ENCODE data around the gene BCOR.

DNA sequence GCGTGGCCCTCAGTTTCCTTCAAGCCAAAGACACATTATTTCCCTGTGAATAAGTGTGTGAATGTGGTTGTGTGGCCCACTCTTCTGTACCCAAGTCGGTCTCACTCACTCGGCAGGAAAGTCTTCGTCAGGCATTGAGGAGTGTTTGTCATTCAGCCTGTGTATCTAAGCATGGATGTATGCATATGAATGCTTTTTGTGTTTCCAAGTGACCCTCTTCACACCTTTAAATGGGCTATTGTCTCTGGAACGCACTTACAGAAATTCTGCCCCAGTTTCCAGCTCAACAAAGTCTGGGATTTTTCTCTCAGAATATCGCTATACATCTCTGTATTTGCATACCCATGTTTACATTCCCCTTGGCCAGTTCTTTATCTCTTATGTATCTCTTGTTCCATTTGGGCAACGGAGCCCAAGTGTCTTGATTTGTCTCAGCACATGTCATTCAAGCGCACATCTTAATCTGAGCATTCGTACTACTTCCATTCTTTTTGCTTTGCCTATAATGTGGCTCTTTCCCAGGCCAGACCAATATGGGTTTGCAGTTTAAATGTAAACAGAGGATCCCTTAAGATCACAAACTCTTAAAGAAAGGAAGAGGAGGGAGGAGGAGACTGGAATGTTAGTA is 4.8 kb downstream of the BCOR start:
- no peak for TF ChIP-seq CREB1 (IDR thresholded peaks at IDR 0.05; ENCODE audit: low read depth)
- TF ChIP-seq YY1 (IDR thresholded peaks at IDR 0.05; ENCODE audit: low read depth) = no peak
- TF ChIP-seq RAD21 (IDR thresholded peaks at IDR 0.05; ENCODE audit: low read depth) = no peak
- no peak for TF ChIP-seq TEAD4 (IDR thresholded peaks at IDR 0.05)
- no peak for TF ChIP-seq CEBPB (IDR thresholded peaks at IDR 0.05)
- TF ChIP-seq, protein P1, sequence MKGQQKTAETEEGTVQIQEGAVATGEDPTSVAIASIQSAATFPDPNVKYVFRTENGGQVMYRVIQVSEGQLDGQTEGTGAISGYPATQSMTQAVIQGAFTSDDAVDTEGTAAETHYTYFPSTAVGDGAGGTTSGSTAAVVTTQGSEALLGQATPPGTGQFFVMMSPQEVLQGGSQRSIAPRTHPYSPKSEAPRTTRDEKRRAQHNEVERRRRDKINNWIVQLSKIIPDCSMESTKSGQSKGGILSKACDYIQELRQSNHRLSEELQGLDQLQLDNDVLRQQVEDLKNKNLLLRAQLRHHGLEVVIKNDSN (IDR thresholded peaks at IDR 0.05) = no peak
- no peak for TF ChIP-seq NFIC (IDR thresholded peaks at IDR 0.05)
- TF ChIP-seq EP300 (IDR thresholded peaks at IDR 0.05; ENCODE audit: borderline replicate concordance) = no peak

All from Ishikawa (cell line).